Stomach (tissue), 4 donors: ENCODE measurements around the gene PPP1R13L.

ENCODE experiments used
- EP300 ChIP-seq: sonication (generic); formaldehyde crosslinking; IDR thresholded peaks from one replicate; pipeline ENCODE4 v1.6.1; 2017; ENCODE audit warnings: antibody characterized with exemption
- POLR2A ChIP-seq, 4 donors: fragments of 450-650 bp; IDR thresholded peaks; one replicate each; pipeline ENCODE4 v1.6.1; 2016; ENCODE audit warnings: antibody characterized with exemption in 4 of 4, control low read depth in 2 of 4, mild to moderate bottlenecking in 1 of 4, moderate library complexity in 1 of 4
- POLR2AphosphoS5 ChIP-seq, 3 donors: sonication (generic); formaldehyde crosslinking; IDR thresholded peaks; one replicate each; pipeline ENCODE4 v1.6.1; 2016; ENCODE audit warnings: antibody characterized with exemption in 3 of 3
- TF ChIP-seq, protein P1 (sequence below), 7 experiments: fragments of 450-650 bp in 4 of 7; fragments of 200-600 bp in 3 of 7; sonication (generic) in 3 of 7; IDR thresholded peaks; one replicate each; pipeline ENCODE4 v1.5.1; 2016 to 2019; ENCODE audit warnings: antibody characterized with exemption in 7 of 7, control low read depth in 2 of 7, mild to moderate bottlenecking in 1 of 7

DNA sequence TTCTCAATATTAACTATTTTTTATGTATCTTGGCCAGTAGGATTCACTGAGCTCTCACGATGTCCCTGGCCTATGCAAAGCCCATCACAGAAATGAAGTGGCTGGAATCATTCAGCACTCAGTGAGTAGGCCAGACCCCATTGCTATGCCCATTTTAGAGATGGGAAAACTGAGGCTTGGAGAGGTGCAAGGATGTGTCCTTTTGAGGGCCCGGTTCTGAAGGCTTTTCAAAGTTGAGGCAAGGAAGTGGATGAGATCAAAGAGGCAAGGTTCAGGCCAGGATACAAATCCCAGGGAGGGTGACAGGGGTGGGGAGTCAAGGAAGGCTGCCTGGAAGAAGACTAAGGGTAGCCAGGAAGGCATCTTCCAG is 37.5 kb upstream of the PPP1R13L start:
- TF ChIP-seq, protein P1, sequence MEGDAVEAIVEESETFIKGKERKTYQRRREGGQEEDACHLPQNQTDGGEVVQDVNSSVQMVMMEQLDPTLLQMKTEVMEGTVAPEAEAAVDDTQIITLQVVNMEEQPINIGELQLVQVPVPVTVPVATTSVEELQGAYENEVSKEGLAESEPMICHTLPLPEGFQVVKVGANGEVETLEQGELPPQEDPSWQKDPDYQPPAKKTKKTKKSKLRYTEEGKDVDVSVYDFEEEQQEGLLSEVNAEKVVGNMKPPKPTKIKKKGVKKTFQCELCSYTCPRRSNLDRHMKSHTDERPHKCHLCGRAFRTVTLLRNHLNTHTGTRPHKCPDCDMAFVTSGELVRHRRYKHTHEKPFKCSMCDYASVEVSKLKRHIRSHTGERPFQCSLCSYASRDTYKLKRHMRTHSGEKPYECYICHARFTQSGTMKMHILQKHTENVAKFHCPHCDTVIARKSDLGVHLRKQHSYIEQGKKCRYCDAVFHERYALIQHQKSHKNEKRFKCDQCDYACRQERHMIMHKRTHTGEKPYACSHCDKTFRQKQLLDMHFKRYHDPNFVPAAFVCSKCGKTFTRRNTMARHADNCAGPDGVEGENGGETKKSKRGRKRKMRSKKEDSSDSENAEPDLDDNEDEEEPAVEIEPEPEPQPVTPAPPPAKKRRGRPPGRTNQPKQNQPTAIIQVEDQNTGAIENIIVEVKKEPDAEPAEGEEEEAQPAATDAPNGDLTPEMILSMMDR (IDR thresholded peaks at IDR 0.05): no peak
- TF ChIP-seq POLR2A (IDR thresholded peaks at IDR 0.05) (no peak), EP300 (no peak), POLR2AphosphoS5 (IDR thresholded peaks at IDR 0.05) (no peak)
